Lung (tissue), 12 donors: ENCODE data around the gene PNPLA1. TPM values are rescaled to one million over a fixed set of nuclear protein-coding genes. Genes with fewer than 3 reads are reported as not detected.

ENCODE experiments used
- ATAC-seq: fragments of 200-7000 bp; cut with Tn5 transposase; one replicate; pipeline ENCODE4 v1.9.1; 2020; ENCODE audit warnings: moderate number of reproducible peaks; ENCODE audit not compliant: insufficient read depth, low FRiP score
- DNase-seq, 3 donors: peaks; one replicate each; pipeline ENCODE4 v3.0.0-alpha.2; 2013 to 2017
- H3K27ac ChIP-seq, 2 donors: one replicate each; pipeline ENCODE4 v1.5.1; 2013; ENCODE audit warnings: mild to moderate bottlenecking in 2 of 2, moderate library complexity in 2 of 2, control low read depth in 1 of 2, inconsistent platforms in 1 of 2, low read depth in 1 of 2, low read length in 1 of 2
- H3K27me3 ChIP-seq, 3 donors: one replicate each; pipeline ENCODE4 v1.5.1; 2013; ENCODE audit warnings: low read length in 2 of 3; ENCODE audit not compliant: control insufficient read depth in 3 of 3, insufficient read depth in 3 of 3
- H3K36me3 ChIP-seq, 4 donors: one replicate each; pipeline ENCODE4 v1.5.1; 2013; ENCODE audit warnings: low read length in 4 of 4, mild to moderate bottlenecking in 1 of 4, moderate library complexity in 1 of 4; ENCODE audit not compliant: control insufficient read depth in 4 of 4, insufficient read depth in 4 of 4
- H3K4me1 ChIP-seq, 5 donors: one replicate each; pipeline ENCODE4 v1.5.1; 2013; ENCODE audit warnings: low read length in 5 of 5, mild to moderate bottlenecking in 2 of 5, moderate library complexity in 1 of 5; ENCODE audit not compliant: control insufficient read depth in 5 of 5, insufficient read depth in 5 of 5
- H3K4me3 ChIP-seq: one replicate; pipeline ENCODE4 v1.5.1; 2013; ENCODE audit warnings: mild to moderate bottlenecking, control low read depth, moderate library complexity
- H3K9ac ChIP-seq, 2 donors: one replicate each; pipeline ENCODE4 v1.5.1; 2013; ENCODE audit warnings: low read length in 2 of 2, control low read depth in 1 of 2; ENCODE audit not compliant: insufficient read depth in 1 of 2
- H3K9me3 ChIP-seq, 4 donors: one replicate each; pipeline ENCODE4 v1.5.1; 2013; ENCODE audit warnings: low read length in 3 of 4, mild to moderate bottlenecking in 1 of 4, moderate library complexity in 1 of 4; ENCODE audit not compliant: control insufficient read depth in 4 of 4, insufficient read depth in 3 of 4
- CTCF ChIP-seq: IDR thresholded peaks from 2 replicates; pipeline ENCODE4 v1.5.1; 2012; ENCODE audit warnings: mild to moderate bottlenecking; ENCODE audit errors: control extremely low read depth, extremely low read depth
- WGBS, 2 donors: extraction: QIAGEN DNeasy Blood & Tissue Kit; methylation state at CpG; one replicate each; pipeline ENCODE4 v1.1.7; 2013; 5-methylcytosine and 5-hydroxymethylcytosine counted together
- polyA plus RNA-seq, 2 donors: library from polyadenylated mRNA; stranded (reverse); fragments of 200-250 nt; gene quantifications; one replicate each; pipeline ENCODE4 v1.2.1, GENCODE V29; 2013
- total RNA-seq, 2 donors: library from RNA; depleted of rRNA in 1 of 2; stranded (reverse); fragments of >200 nt in 1 of 2; gene quantifications; one replicate each; pipeline ENCODE4 v1.2.1, GENCODE V29; 2014 to 2021
- donor health status: control.
- donor health status: control.
- donor health status: Bipolar disorder and iron deficiency.
- donor health status: healthy.
- donor health status: DM: yes; HTN: yes; CAD: no.

Gene PNPLA1
- total and polyA plus RNA-seq, 4 donors: 0.06 to 5.6 (median 0.89) TPM

- DNase-seq (no peak), ATAC-seq (no peak)
- 89 to 91% methylated on average over 2 of the region's 2 CpGs for WGBS, 2 donors
- no peak overlapping the region for H3K9ac ChIP-seq
- TF ChIP-seq CTCF: no peak
- H3K9me3 ChIP-seq: no peaks in the 10 kb centered on the region
- H3K4me3 ChIP-seq: no peak overlapping the region
- peaks cover 0 to under 1% (median 0%) of the 10 kb centered on the region in 5 donors for H3K4me1 ChIP-seq
- no peaks in the 10 kb centered on the region for H3K36me3 ChIP-seq
- no peaks in the 10 kb centered on the region for H3K27me3 ChIP-seq
- H3K27ac ChIP-seq: no peak overlapping the region
Measured at GRCh38 chr6:36319821-36320220, 50.0 kb downstream of the PNPLA1 start.

GRCh38 chr6:36320475-36320874, 50.6 kb downstream of the PNPLA1 start:
- H3K4me1 ChIP-seq: peaks cover 0 to 7% (median 0%) of the 10 kb centered on the region in 5 donors
- no peak overlapping the region for H3K9ac ChIP-seq
- no peak for TF ChIP-seq CTCF
- H3K4me3 ChIP-seq: no peak overlapping the region
- no peaks in the 10 kb centered on the region for H3K36me3 ChIP-seq
- DNase-seq (no peak), ATAC-seq (no peak)
- H3K9me3 ChIP-seq: no peaks in the 10 kb centered on the region
- no peak overlapping the region for H3K27ac ChIP-seq
- H3K27me3 ChIP-seq: no peaks in the 10 kb centered on the region
- 80 to 85% methylated on average over 11 of the region's 11 CpGs for WGBS, 2 donors

- 89 to 91% methylated on average over 3 of the region's 3 CpGs for WGBS, 2 donors
- ATAC-seq (no peak), DNase-seq (no peak)
- peaks cover 0 to 28% (median 6%) of the 10 kb centered on the region in 5 donors for H3K4me1 ChIP-seq
- TF ChIP-seq CTCF: no peak
- H3K4me3 ChIP-seq: no peak overlapping the region
- no peaks in the 10 kb centered on the region for H3K27me3 ChIP-seq
- no peaks in the 10 kb centered on the region for H3K36me3 ChIP-seq
- H3K27ac ChIP-seq: no peak overlapping the region
- H3K9ac ChIP-seq: no peak overlapping the region
- no peaks in the 10 kb centered on the region for H3K9me3 ChIP-seq
Measured at GRCh38 chr6:36322591-36322990, 52.7 kb downstream of the PNPLA1 start.

- Histone ChIP-seq H3K4me1 (peaks cover 0 to 32% (median 6%) of the 10 kb centered on the region in 5 donors), H3K9ac (no peak overlapping the region), H3K4me3 (no peak overlapping the region), H3K36me3 (no peaks in the 10 kb centered on the region), H3K9me3 (no peaks in the 10 kb centered on the region), H3K27ac (no peak overlapping the region), H3K27me3 (no peaks in the 10 kb centered on the region)
- ATAC-seq: no peak
- WGBS, 2 donors: 68 to 69% methylated on average over 8 of the region's 8 CpGs
- peak in 1 of 3 donors; percentile 19 for DNase-seq
- no peak for TF ChIP-seq CTCF
Measured at GRCh38 chr6:36323062-36323461, 53.2 kb downstream of the PNPLA1 start.
